ENCODE data around the gene KDM6B.

The KDM6B gene

GRCh38 chr17:7842380-7843256 is 8.6 kb downstream of the KDM6B start:
- DNase-seq, result no peak

- no peak for DNase-seq
These were observed 9.2 kb downstream of the KDM6B start for GRCh38 chr17:7843257-7843535.

GRCh38 chr17:7843536-7844291 is 9.7 kb downstream of the KDM6B start:
- DNase-seq, result no peak

GRCh38 chr17:7844292-7845154 is 10.5 kb downstream of the KDM6B start:
- DNase-seq, result peak; percentile 57

- no peak for DNase-seq
These were observed 11.5 kb downstream of the KDM6B start for GRCh38 chr17:7845359-7846062.

- DNase-seq, result no peak
These were observed 12.2 kb downstream of the KDM6B start for GRCh38 chr17:7846063-7846735.

- no peak for DNase-seq
These were observed 13.0 kb downstream of the KDM6B start for GRCh38 chr17:7846765-7847661.

- DNase-seq, result no peak
These were observed 14.1 kb downstream of the KDM6B start for GRCh38 chr17:7848131-7848579.

GRCh38 chr17:7848739-7849129 is 14.7 kb downstream of the KDM6B start:
- no peak for DNase-seq

GRCh38 chr17:7849130-7849750 is 15.2 kb downstream of the KDM6B start:
- no peak for DNase-seq

GRCh38 chr17:7849751-7850504 is 15.9 kb downstream of the KDM6B start:
- DNase-seq, result no peak

GRCh38 chr17:7850701-7851437 is 16.9 kb downstream of the KDM6B start:
- no peak for DNase-seq

- DNase-seq, result no peak
These were observed 17.6 kb downstream of the KDM6B start for GRCh38 chr17:7851438-7852261.

- DNase-seq, result no peak
These were observed 18.2 kb downstream of the KDM6B start for GRCh38 chr17:7852262-7852670.

GRCh38 chr17:7852919-7853690 is 19.1 kb downstream of the KDM6B start:
- DNase-seq, result no peak

- DNase-seq, result no peak
These were observed 19.6 kb downstream of the KDM6B start for GRCh38 chr17:7853691-7854038.

GRCh38 chr17:7854078-7854777 is 20.2 kb downstream of the KDM6B start:
- no peak for DNase-seq

All from NCI-H1436 treated with DMSO at 0.1 percent for 48 hours (cell line).